ENCODE data around the gene ASB3. TPM values are rescaled to one million over a fixed set of nuclear protein-coding genes. Genes with fewer than 3 reads are reported as not detected.

ASB3 gene
- total RNA-seq, 1 donor from 2014 or later: 16.1 TPM

- no peak for DNase-seq (ENCODE audit: low spot score)
These were observed 134.6 kb downstream of the ASB3 start for GRCh38 chr2:53652131-53652530.

DNA sequence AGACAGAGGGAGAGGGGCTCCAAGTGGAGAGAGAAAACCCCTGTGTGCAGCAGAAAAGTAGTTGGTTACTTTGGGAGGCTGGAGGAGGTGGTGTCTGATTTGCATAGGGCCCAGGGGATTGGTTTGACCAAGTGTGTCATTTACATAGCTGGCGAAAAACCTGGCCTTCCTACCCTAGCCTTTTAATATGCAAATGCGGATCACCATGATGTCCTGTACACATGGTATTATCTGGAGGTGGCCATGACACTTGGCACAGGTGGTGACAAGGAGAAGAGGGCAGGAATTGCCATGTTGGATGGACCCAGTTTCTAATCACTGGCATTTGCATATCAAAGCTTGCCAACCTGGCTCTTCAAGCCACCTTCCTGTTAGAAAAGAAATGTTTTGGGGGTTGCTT, 140.0 kb downstream of the ASB3 start:
- DNase-seq (ENCODE audit: low spot score): no peak

DNA sequence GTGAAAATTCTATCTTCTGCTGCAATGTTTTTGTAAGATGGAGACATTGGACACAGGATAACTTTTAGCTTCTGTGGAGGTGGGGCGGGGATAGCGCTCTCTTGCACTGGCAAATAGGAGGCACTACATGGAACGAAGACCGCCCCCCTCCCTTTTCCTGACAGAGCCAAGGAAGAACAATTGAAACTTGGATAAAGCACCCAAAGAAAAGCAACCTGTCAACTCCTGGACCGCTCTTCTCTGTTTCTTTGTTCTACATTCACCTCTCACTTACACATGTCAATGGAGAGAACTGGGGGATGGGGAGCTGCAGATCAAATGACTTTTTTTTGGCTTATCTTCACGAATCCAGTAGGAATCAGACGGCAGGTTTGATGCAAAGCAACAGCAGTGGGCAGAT, 145.5 kb downstream of the ASB3 start:
- DNase-seq (ENCODE audit: low spot score): no peak

DNA sequence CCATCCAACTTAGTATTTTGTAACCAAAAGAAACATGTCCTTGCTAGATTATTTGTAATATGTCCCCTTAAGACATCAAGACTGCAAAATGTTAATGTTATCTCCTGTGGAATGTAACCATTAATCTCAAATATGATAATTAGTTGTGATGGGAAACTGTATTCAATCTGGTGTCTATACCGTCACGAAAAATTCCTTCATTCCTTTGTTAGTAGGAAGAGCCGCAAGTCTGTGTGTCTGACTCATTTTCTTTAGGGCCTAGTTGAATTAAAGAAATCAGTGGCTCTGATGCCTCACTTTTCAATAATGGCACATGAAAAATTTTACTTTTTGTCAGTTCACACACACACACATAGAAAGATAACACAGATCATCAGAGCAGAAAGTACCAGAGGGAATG, 146.3 kb downstream of the ASB3 start:
- DNase-seq (ENCODE audit: low spot score): no peak

GRCh38 chr2:53636596-53636995, 150.2 kb downstream of the ASB3 start:
- DNase-seq (ENCODE audit: low spot score): no peak

GRCh38 chr2:53636109-53636508, 150.6 kb downstream of the ASB3 start:
- no peak for DNase-seq (ENCODE audit: low spot score)

DNA sequence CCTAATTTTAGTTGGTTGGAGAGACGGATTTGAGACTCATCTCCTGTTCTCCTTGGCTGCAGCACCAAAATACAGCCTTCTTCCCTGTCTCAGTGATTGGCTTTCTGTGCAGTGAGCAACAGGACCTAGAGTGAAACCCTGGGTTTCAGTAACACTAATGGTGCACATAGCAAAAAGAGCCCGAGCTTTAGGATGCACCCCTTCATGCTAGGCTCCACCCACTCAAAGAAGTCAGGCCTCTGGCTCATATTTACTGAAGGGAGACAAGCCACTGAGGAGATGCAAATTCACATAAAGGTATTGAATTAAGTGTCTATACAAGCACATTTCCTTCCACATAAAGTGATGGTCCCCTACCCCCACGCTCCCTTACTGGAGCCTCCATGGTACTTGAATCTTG, 151.1 kb downstream of the ASB3 start:
- DNase-seq (ENCODE audit: low spot score): no peak

- DNase-seq (ENCODE audit: low spot score): no peak
These were observed 153.3 kb downstream of the ASB3 start for GRCh38 chr2:53633441-53633840.

GRCh38 chr2:53632714-53633113, 154.0 kb downstream of the ASB3 start:
- no peak for DNase-seq (ENCODE audit: low spot score)

- DNase-seq (ENCODE audit: low spot score): no peak
These were observed 154.7 kb downstream of the ASB3 start for GRCh38 chr2:53632126-53632460.

DNA sequence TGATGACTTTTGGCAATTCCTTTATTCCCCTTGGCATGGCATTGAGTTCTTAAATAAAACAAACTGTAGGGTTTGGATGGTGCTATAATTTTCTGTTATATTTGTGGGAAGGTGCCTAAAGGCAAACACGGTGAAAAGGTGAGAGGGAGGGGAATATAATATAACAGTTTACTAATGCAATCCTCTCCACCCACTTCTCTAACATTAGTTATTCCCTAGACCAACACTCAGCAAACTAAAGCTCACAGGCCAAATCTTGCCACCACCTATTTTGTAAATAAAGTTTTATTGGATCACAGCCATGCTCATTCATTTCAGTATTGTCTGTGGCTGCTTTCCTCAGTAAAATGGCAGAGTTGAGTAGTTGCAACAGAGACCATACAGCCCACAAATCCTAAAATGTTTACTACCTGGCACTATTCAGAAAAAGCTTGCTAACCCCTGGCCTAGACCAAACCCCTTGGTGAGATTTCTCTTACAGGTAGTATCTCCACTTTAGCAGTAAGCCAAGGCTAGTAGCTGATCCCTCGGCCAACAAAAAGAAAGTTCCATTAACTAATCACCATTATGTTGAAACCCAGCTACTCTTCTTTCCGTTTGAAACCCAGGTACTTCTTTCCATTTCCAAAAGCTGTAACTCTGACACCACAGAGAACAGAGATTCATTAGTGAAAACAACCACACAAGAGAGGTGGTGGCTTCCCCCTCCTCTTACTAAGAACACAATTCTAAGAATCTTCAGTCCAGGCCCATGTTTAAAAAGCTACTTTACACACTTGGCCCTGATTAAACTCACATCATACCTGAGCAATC, 155.2 kb downstream of the ASB3 start:
- DNase-seq (ENCODE audit: low spot score): no peak

DNA sequence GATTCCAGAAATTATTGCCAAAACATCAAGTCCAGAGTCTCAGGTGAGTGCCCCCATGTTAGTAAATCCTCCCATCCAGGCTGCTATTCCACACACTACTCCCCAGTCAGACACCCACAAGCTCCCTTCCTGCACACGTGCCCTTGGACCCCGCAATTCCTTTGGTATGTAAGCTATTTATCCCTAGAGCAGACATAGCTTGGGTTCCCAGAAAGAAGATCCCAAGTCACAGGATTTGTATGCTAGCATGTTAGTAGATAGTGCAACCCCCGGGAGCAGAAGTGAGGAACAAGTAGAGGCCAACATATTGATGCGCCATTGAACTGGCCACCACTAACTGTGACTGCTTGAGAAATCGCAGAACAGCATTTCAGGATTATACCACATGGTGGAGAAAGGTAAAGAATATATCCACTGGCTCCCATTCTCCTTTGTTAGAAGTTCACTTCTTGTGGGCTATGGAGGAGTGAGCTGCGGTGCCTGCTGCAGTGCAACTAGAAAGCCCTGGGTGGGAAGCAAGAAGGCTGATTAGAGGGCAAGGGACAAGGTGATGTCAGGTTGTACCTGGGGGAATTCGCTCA, 156.6 kb downstream of the ASB3 start:
- no peak for DNase-seq (ENCODE audit: low spot score)

DNA sequence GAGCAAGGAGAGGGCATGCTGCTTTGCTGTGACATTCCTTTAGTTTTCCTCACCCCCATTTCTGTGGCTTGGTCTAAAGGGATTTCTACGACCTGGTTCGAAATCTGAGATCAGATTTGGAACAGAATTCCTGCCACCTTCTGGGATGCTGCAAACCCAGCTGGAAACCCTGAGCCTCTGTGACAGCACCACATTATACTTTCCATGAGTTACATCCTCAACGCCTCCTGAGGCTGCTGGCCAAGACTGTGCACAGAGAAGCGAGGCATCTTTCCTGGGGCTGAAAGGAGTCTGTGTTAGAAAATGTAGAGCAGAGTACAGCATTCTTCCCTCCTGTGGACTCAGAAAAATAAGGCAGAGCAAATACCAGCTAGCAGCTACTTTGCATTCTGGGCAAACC, 157.3 kb downstream of the ASB3 start:
- no peak for DNase-seq (ENCODE audit: low spot score)

GRCh38 chr2:53629001-53629400, 157.8 kb downstream of the ASB3 start:
- DNase-seq (ENCODE audit: low spot score): no peak

DNA sequence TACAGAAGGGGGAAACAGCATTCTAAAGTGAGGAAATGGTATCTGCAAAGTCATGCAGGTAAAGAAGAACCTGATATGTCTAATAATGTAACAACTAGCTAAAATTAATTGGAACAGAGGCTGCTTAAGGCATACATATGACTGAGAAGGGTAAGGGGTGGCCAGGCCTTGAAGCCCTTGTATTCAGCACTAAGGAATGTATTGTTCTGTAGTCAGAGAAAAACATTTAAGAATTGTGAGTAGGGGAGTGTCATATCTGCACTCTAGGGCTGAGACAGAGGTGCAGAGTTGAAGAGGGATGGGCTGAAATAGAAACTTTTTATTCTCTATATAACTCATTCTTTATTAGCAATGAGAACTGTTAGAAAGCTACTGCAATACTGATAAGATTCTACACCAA, 164.6 kb downstream of the ASB3 start:
- DNase-seq (ENCODE audit: low spot score): no peak

- DNase-seq (ENCODE audit: low spot score): no peak
These were observed 165.8 kb downstream of the ASB3 start for GRCh38 chr2:53620981-53621380.

Other genes starting within 250 kb of the ASB3 start
- 3.2 TPM for gene CHAC2, start 19.1 kb downstream of the ASB3 start, total RNA-seq
- gene ERLEC1, start 91 bp upstream of the ASB3 start, total RNA-seq: 38.7 TPM
- 4.4 TPM for gene GPR75, start 73.0 kb upstream of the ASB3 start, total RNA-seq
- 92.3 TPM for gene PSME4, start 184.0 kb upstream of the ASB3 start, total RNA-seq